C4-2B (cell line): ENCODE results near the gene ATP6V0A4.

Experiments used
- CTCF ChIP-seq: fragments of 450-650 bp; conservative IDR thresholded peaks from 2 replicates; pipeline ENCODE4 v1.5.1; 2017; ENCODE audit warnings: mild to moderate bottlenecking
- ZFX ChIP-seq: fragments of 450-650 bp; IDR thresholded peaks from 2 replicates; pipeline ENCODE4 v1.6.1; 2017

- TF ChIP-seq CTCF (no peak), ZFX (no peak)
Observed at GRCh38 chr7:138756591-138757242, 41.3 kb downstream of the ATP6V0A4 start.
